GM12878 (cell line): ENCODE data around the gene ASAP2.

Source experiments
- ESRRA ChIP-seq: IDR thresholded peaks from 2 replicates; pipeline ENCODE4 v1.6.1; 2012; ENCODE audit warnings: mild to moderate bottlenecking, low read length, improper control_type of control experiment
- ETV6 ChIP-seq, 2 experiments: fragments of 450-650 bp in 1 of 2; IDR thresholded peaks in 1 of 2; conservative IDR thresholded peaks in 1 of 2; 2 replicates each; pipeline ENCODE4 v1.6.1; 2014; ENCODE audit warnings: antibody characterized with exemption in 1 of 2, borderline replicate concordance in 1 of 2, low read depth in 1 of 2, mild to moderate bottlenecking in 1 of 2, moderate library complexity in 1 of 2
- KDM1A ChIP-seq: fragments of 200-600 bp; sonication (generic); IDR thresholded peaks from 2 replicates; pipeline ENCODE4 v1.6.1; 2016; ENCODE audit warnings: borderline replicate concordance
- POLR2AphosphoS5 ChIP-seq: IDR thresholded peaks from 2 replicates; pipeline ENCODE4 v1.6.1; 2011; ENCODE audit warnings: mild to moderate bottlenecking, low read length, inconsistent platforms
- SREBF2 ChIP-seq: IDR thresholded peaks from 2 replicates; pipeline ENCODE4 v1.6.1; 2012; ENCODE audit warnings: mild to moderate bottlenecking, low read length
- TF ChIP-seq, protein P1 (sequence below): IDR thresholded peaks from 2 replicates; pipeline ENCODE4 v1.6.1; 2012; ENCODE audit warnings: mild to moderate bottlenecking, low read depth, low read length

DNA sequence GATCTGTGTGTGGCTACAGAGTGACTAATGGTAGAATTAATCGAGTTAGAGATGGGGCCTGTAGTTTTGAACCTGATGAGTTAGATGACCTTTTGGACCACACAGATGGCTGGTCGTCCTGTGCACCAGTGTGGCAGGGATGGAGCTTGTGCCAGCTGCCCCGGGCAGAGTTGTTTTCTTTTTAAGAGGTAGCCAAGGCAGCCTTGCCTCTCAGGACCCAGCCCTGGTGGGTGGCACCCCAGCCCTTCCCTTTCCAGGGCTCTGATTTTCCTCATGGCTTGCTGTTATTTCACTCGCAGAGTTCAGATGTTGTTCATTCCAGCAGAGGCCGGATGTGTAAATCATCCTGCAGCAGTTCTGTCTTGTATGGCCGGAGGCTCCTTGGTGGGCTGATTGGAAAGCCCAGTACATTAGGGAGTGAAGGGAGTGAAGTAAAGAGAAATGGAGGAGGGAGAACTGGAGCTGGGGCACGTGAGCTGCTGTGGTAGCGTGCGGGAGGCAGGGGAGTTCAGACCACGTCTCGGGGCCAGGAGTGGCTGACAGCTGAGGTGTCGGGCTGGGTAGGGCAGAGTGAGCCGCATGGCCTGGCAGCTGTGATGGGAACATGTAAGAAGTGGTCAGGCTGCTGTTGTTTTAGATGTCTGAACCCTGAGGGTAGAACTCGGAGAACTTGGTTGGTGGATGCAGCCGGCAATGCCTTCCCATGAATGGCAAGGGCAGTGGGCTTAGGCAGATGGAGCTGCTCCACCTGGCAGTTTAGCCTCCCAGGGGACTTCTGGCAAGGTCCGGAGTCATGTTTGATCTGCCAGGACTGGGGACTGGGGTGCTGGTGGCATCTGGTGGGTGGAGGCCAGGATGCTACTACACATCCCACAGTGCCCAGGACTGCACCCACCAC is 28.8 kb downstream of the ASAP2 start:
- no peak for TF ChIP-seq SREBF2
- no peak for TF ChIP-seq KDM1A
- no peak for TF ChIP-seq ESRRA
- TF ChIP-seq, protein P1, sequence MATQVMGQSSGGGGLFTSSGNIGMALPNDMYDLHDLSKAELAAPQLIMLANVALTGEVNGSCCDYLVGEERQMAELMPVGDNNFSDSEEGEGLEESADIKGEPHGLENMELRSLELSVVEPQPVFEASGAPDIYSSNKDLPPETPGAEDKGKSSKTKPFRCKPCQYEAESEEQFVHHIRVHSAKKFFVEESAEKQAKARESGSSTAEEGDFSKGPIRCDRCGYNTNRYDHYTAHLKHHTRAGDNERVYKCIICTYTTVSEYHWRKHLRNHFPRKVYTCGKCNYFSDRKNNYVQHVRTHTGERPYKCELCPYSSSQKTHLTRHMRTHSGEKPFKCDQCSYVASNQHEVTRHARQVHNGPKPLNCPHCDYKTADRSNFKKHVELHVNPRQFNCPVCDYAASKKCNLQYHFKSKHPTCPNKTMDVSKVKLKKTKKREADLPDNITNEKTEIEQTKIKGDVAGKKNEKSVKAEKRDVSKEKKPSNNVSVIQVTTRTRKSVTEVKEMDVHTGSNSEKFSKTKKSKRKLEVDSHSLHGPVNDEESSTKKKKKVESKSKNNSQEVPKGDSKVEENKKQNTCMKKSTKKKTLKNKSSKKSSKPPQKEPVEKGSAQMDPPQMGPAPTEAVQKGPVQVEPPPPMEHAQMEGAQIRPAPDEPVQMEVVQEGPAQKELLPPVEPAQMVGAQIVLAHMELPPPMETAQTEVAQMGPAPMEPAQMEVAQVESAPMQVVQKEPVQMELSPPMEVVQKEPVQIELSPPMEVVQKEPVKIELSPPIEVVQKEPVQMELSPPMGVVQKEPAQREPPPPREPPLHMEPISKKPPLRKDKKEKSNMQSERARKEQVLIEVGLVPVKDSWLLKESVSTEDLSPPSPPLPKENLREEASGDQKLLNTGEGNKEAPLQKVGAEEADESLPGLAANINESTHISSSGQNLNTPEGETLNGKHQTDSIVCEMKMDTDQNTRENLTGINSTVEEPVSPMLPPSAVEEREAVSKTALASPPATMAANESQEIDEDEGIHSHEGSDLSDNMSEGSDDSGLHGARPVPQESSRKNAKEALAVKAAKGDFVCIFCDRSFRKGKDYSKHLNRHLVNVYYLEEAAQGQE: no peak
- no peak for TF ChIP-seq ETV6 (conservative IDR thresholded peaks at IDR 0.05 in 1 of 2, IDR thresholded peaks at IDR 0.05 in 1 of 2; ENCODE audit: borderline replicate concordance in 1 of 2, low read depth in 1 of 2)
- TF ChIP-seq POLR2AphosphoS5: no peak
